ENCODE results near the gene ADSS1.
A peak's percentile ranks its signal among the peaks of the same experiment; 100 is the strongest.
"Not testable (repeated sequence)": the region's sequence is repeated elsewhere in the genome, so short reads cannot be mapped to it uniquely, and the experiment has no call there.

Gene ADSS1

DNA sequence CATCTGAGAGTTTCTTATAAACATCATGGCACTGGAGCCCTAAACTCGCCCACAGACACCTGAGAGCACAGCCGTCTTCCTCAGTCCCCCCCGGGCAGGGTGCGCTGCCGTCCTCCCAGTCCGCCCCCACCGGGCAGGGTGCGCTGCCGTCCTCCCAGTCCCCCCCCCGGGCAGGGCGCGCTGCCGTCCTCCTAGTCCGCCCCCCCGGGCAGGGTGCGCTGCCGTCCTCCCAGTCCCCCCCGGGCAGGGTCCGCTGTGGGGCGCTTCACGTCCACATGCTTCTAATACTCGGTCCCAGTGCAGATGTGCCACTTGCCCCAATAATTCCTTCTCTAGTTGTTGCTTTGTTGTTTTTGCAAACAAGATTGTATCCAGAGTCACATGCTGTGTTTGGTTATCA, 6.9 kb upstream of the ADSS1 start:
- H3K27ac Mint-ChIP-seq, result no peak overlapping the region
- H3K4me3 Mint-ChIP-seq, result no peak overlapping the region
- H3K27me3 Mint-ChIP-seq, result no peaks in the 10 kb centered on the region
- no peaks in the 10 kb centered on the region for H3K4me1 Mint-ChIP-seq
- no peaks in the 10 kb centered on the region for H3K9me3 Mint-ChIP-seq
- peaks cover 1% of the 10 kb centered on the region for H3K36me3 Mint-ChIP-seq

DNA sequence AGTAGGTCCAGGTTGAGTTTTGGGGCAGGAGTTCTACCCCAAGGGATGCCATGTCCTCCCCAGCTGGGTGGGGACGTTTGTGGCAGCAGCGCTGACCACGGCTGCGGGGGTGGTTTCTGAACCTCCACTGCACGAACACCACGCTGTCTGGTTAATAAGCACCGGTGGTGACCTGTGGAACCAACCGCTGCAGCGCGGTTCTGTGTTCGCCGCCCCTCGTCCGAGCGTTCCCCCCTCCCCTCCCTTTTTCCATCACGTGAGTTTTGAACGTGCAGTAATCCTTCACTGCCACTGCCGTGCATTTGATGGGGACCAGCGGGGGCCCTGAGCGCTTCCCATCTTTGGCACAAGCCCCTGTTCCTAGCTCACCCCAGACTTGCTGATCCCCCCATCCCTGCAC, 6.4 kb upstream of the ADSS1 start:
- peaks cover 1% of the 10 kb centered on the region for H3K36me3 Mint-ChIP-seq
- H3K27ac Mint-ChIP-seq, result no peak overlapping the region

DNA sequence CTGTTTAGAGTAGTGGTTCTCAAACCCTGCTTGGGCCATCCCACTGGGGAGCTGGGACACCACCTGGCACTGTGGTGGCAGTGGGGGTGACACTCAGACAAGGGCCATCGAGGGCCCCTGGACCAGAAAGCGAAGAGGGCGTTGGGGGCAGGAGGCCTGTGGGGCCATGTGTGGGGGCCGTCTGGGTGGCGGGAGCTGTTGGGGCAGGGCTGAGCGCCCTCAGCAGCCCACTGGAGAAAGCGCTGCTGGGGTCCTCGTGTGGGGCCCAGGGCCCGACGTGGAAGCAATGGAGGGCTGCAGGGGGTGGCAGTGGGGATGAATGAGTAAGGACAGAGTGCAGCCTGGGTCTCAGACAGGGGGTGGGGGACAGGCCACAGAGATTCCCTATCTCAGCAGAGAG, 5.9 kb upstream of the ADSS1 start:
- Mint-ChIP-seq H3K27ac (no peak overlapping the region), H3K9me3 (no peaks in the 10 kb centered on the region), H3K27me3 (no peaks in the 10 kb centered on the region), H3K36me3 (peaks cover 1% of the 10 kb centered on the region), H3K4me1 (no peaks in the 10 kb centered on the region), H3K4me3 (no peak overlapping the region)

More for the DNA sequence above, 6.4 kb upstream of the ADSS1 start:
- H3K27me3 Mint-ChIP-seq, result no peaks in the 10 kb centered on the region
- no peak overlapping the region for H3K4me3 Mint-ChIP-seq
- no peaks in the 10 kb centered on the region for H3K9me3 Mint-ChIP-seq
- no peaks in the 10 kb centered on the region for H3K4me1 Mint-ChIP-seq

DNA sequence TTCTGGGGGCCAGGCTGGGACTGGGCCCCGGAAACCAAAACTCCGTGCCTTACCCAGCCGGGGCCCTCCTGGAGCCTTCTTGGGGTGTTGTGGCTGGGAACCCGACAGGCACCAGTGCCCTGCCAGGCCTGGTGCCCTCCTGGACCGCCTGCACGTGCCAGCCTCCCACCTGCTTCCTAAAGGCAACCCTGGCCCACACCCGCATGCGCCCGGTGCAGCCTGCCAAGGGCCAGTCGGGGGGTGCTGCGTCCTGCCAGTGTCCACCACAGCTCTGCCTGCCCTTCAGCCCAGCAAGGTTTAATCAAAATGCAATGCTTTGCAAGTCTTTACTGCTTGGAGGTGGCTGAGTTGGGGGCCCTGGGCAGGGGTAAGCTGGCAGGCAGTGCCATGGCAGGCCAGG, 5.2 kb upstream of the ADSS1 start:
- Mint-ChIP-seq H3K4me1 (no peaks in the 10 kb centered on the region), H3K36me3 (peaks cover 1% of the 10 kb centered on the region), H3K4me3 (no peak overlapping the region), H3K27ac (no peak overlapping the region), H3K9me3 (no peaks in the 10 kb centered on the region), H3K27me3 (no peaks in the 10 kb centered on the region)

DNA sequence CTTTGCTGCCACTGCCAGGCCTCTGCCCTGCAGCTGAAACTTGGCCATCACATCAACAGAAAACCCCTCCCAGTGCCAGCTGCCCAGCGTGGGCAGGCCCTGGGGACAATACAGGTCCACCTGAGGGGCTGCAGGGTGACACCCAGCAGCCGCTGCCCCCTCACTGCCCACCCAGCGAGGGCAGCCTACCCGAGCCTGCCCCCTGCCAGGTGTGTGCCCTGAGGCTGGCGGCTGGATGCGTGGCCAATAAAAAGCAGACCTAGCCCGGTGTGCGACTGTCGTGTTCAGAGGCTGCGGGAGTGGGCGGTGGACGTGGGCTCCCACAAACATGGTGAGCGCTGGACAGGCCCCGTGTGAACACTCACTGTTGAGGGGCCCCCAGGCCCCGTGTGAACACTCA, 4.7 kb upstream of the ADSS1 start:
- Mint-ChIP-seq H3K36me3 (peaks cover 1% of the 10 kb centered on the region), H3K27me3 (no peaks in the 10 kb centered on the region), H3K27ac (no peak overlapping the region), H3K4me3 (no peak overlapping the region), H3K4me1 (no peaks in the 10 kb centered on the region), H3K9me3 (no peaks in the 10 kb centered on the region)

DNA sequence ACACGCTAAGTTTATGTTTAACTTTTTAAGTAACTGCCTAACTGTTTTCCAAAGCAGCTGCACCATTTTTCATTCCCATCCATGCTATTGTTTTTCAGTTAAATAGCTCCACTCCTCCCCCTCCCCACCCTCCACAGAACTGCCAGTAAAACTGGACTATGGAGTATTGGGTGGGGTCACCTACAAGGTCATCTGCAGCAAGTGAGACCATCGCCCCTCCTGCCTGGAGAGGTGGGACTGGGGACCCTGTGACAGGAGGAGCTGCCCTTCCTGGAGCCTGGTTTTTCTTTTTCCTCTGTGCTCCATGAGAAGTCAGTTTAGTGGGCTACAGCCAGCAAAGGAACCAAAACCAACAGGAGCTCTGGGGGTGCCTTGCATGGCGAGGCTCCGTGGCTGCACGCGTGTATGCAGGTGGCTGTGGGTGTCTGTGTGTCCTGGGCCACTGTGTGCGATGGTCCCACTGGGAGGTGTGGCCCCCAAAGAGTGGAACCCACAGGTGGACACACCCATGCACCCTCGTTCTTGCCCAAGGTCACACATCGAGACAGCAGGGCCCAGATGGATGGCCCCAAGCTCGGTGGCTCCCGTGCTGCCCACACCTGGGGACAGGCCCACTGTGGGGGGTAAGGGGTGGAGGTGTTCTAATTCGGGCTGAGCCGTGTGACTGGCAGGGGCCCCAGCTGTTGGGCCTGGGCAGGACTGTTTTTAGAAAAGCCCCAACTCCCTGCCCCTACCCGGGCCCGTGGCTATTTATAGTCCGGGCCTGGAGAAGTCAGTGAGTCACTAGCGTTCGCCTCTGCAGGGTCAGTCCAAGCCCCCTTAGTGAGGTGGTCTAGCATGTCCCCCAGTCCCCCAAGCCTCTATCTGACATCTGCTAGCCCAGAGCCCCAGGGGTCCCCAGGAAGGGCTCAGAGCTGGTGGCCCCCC, 2.3 kb upstream of the ADSS1 start:
- H3K4me1 Mint-ChIP-seq, result no peaks in the 10 kb centered on the region
- H3K4me3 Mint-ChIP-seq, result no peak overlapping the region
- H3K27ac Mint-ChIP-seq, result no peak overlapping the region
- peaks cover 1% of the 10 kb centered on the region for H3K36me3 Mint-ChIP-seq
- H3K9me3 Mint-ChIP-seq, result no peaks in the 10 kb centered on the region
- H3K27me3 Mint-ChIP-seq, result no peaks in the 10 kb centered on the region

DNA sequence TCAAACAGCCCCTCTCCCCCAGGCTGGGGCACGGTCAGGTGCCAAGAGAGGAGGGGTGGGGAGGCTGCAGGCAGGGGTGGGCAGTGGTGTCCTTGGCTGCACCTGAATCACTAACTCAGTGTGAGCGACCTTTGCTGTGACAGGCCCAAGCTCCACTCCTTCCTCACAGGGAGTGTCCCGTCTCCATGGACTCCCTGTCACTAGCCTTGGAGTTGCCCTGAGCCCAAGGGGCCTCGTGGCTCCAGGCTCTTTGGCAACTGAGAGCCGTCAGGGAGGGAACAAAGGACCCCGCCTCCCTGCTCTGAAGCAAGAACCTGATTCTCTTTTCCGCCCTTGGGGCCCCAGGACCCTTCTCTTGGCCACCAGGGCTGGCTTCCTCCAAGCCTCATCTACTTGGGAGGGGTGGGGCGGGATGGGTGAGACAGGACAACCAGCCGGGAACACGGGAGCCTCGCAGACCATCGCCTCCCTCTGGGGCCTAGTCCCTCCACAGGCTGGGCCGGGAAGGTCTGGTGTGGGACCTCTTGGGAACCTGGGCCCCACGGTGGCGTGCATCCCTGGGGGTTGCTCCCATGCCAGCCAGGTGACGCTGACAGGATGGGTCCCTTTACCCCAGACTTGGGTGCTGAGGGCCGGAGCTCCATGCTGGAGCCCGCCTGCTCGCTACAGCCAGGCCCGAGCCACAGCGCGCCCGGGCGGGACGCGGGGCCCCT, 935 bp upstream of the ADSS1 start:
- no peak overlapping the region for H3K27ac Mint-ChIP-seq
- H3K27me3 Mint-ChIP-seq, result no peaks in the 10 kb centered on the region
- no peaks in the 10 kb centered on the region for H3K4me1 Mint-ChIP-seq
- H3K9me3 Mint-ChIP-seq, result no peaks in the 10 kb centered on the region
- no peaks in the 10 kb centered on the region for H3K36me3 Mint-ChIP-seq
- H3K4me3 Mint-ChIP-seq, result no peak overlapping the region

DNA sequence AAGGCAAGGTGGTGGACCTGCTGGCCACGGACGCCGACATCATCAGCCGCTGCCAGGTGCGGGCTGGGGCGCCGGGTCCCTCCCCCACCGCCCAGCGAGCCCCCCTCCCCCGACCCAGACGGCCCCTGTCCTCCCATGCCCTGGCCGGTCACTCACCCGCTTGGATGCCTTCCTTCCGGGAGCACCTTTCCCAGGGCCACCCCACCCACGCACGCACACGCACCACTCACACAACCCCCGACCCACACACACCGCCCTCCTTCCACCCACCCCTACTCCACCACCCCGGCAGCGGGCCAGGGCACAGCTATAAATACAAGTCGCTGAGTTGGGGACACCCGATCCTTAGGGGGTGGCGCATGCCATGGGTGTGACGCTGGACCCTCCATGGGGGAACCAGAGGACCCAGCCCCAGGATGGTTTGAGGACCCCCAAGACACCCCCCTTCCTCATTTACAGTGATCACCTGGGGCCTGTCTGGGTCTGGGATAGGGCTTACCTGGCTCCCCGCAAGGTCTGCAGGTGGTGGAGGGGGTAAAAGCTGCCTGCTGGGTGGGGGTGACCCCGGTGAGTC, 465 bp downstream of the ADSS1 start:
- Mint-ChIP-seq H3K36me3 (no peaks in the 10 kb centered on the region), H3K4me3 (peak overlapping the region; percentile 26), H3K27ac (no peak overlapping the region), H3K9me3 (no peaks in the 10 kb centered on the region), H3K27me3 (no peaks in the 10 kb centered on the region), H3K4me1 (no peaks in the 10 kb centered on the region)

DNA sequence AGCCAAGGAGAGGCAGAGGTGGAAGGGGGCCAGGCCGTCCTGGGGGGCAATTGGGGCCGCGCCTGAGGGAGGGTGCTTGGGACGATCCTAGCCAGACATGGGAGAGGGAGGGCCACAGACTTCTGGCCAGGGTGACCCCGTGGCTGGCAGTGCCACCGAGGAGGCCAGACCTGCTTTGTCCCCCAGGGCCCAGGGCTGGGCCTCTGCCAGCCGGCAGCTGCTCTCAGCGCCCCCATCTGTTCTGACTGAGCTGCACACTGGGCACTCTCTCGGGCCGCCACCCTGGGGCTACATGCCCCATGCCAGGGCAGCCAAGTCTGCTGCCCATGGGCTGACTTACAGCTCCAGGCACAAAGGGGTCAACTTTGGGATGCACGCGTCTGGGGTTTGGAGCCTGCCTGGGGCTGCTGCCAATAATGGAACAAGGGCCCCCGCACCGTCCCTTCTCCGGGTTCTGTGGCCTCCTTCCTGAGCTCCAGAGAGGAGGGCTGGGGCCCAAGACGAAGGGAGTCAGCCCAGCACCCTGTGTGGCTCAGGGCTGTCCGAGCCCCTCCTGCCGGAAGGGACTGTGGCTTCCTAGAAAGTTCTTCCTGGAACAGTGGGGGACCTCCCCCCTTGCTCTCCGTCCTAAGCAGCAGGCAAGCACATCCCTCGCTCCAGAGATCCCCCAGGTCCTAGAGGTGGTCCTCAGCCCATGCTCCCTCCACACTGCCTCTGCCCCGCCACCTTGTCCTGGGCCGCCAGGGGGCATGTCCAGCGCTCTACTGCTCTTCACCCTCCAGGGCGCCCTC, 1.1 kb downstream of the ADSS1 start:
- H3K36me3 Mint-ChIP-seq, result no peaks in the 10 kb centered on the region
- no peaks in the 10 kb centered on the region for H3K4me1 Mint-ChIP-seq
- H3K27me3 Mint-ChIP-seq, result no peaks in the 10 kb centered on the region
- no peak overlapping the region for H3K27ac Mint-ChIP-seq
- peak overlapping the region; percentile 30 for H3K4me3 Mint-ChIP-seq
- no peaks in the 10 kb centered on the region for H3K9me3 Mint-ChIP-seq

DNA sequence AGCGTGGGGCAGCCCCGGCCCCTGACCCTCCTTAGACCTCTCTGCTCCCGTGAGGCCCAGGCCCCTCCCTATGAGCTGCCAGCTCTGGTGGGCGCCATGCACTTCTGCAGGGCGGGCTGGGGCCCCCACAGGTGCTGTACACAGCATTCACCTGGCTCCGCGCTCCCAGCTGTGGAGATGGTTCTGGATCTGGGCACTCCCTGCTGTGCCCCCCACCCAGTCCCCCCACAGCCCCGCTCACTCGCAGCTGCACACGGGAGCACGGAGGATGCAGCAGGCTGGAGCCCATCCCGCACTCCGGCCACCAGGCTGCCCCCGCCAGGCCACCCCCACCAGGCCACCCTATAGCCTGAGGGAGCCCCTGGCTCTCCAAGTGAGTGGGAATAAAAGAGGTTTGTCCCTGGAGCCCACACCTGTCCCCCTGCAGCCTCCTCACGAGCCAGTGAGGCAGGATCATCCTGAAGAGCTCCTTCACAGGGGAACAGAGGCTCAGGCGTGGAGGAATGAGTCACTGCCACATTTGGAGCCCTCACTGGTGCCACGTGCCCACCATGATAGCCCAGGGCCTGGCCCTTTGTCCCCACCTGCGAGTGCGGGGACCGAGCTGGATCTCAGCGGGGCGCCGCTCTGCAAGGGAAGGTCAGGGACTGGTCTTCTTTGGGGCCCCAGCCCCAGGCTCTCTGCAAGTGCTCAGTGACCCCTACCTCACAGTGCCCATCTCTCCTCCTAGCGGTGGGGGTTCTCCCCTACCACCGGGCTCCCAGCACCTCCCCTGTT, 1.9 kb downstream of the ADSS1 start:
- Mint-ChIP-seq H3K36me3 (no peaks in the 10 kb centered on the region), H3K4me1 (no peaks in the 10 kb centered on the region), H3K27me3 (no peaks in the 10 kb centered on the region), H3K27ac (no peak overlapping the region), H3K9me3 (no peaks in the 10 kb centered on the region), H3K4me3 (peak overlapping the region; percentile 26)

DNA sequence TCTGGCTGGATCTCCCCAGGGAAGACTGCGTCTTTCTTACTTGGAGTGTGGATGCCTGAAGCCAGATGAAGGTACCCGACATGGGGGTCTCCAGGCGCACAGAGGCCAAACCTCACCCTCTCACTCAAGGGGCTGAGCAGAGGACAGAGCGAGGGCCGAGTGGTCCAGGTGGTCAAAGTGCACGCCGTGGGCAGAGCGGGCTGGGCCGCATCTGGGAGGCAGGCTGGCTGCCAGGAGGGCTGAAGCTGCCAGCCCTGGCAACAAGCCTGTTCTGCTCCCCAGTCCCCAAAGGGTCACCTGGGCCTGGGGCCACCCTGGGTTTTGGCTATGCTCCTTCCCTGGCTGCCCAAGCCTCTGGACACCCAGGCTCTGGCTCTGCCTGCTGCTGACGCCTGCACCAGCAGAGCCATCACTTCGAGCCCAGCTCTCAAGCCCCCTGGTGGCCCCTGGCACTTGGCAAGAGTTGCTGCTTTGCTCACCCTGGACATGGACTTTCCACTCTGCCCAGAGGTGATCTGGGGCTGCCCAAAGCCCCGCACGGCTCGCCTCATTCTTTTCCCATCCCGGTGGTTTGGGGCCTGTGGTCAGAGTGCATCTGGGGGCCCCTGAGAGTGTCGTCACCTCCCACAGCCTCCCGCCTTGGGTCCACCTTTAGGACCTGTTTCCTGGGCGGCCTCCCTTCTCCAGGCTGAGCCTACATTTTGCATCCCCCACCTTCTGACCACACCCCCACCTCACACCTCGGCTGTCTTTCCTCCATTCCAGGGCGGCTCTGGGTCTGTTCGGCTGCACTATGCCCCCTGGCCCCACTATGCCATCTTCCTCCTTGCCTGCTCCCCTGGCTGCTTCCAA, 2.8 kb downstream of the ADSS1 start:
- no peaks in the 10 kb centered on the region for H3K9me3 Mint-ChIP-seq
- H3K4me1 Mint-ChIP-seq, result no peaks in the 10 kb centered on the region
- no peaks in the 10 kb centered on the region for H3K27me3 Mint-ChIP-seq
- H3K27ac Mint-ChIP-seq, result no peak overlapping the region
- H3K4me3 Mint-ChIP-seq, result no peak overlapping the region
- H3K36me3 Mint-ChIP-seq, result no peaks in the 10 kb centered on the region

DNA sequence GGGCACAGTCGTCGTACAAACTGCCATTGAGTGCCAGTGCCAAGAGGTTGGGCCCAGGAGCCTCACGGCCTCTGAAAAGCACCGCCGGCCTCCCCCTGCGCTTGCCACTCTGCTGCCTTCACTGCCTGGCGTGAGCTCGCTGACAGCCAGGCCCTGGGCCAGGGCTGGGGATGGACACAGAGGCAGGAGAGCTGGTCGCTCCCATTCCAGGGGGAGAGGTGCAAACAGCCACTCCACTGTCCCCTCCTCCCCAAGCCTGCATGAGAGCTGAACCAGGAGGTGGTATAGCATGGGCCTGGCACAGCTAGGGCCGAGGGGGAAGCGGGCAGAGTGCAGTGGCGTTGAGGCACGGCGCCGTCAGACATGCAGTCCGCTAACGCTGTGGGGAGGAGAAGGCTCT, 4.6 kb downstream of the ADSS1 start:
- no peak overlapping the region for H3K4me3 Mint-ChIP-seq
- H3K9me3 Mint-ChIP-seq, result no peaks in the 10 kb centered on the region
- no peaks in the 10 kb centered on the region for H3K27me3 Mint-ChIP-seq
- H3K27ac Mint-ChIP-seq, result no peak overlapping the region
- H3K4me1 Mint-ChIP-seq, result no peaks in the 10 kb centered on the region
- no peaks in the 10 kb centered on the region for H3K36me3 Mint-ChIP-seq

DNA sequence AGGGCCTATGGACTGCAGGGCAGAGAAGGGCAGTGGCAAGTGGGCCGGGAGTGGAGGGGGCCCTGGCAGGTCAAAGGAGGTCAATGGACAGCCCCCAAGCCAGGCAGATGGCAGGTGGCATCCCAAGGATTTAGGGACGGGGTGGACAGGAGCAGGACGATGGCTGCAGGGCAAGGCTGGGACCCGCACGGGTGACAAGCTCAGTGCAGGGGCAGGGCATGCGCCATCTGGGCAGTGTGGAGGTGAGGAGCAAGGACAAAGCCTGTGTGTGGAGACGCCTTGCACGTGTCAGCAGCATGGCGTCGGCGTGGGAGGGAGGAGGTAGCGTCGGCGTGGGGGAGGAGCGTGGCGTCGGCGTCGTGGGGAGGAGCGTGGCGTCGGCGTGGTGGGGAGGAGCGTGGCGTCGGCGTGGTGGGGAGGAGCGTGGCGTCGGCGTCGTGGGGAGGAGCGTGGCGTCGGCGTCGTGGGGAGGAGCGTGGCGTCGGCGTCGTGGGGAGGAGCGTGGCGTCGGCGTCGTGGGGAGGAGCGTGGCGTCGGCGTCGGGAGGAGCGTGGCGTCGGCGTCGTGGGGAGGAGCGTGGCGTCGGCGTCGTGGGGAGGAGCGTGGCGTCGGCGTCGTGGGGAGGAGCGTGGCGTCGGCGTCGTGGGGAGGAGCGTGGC, 5.3 kb downstream of the ADSS1 start:
- H3K27me3 Mint-ChIP-seq, H3K9me3 Mint-ChIP-seq, H3K4me1 Mint-ChIP-seq, H3K27ac Mint-ChIP-seq, H3K36me3 Mint-ChIP-seq, H3K4me3 Mint-ChIP-seq: not testable (repeated sequence)

DNA sequence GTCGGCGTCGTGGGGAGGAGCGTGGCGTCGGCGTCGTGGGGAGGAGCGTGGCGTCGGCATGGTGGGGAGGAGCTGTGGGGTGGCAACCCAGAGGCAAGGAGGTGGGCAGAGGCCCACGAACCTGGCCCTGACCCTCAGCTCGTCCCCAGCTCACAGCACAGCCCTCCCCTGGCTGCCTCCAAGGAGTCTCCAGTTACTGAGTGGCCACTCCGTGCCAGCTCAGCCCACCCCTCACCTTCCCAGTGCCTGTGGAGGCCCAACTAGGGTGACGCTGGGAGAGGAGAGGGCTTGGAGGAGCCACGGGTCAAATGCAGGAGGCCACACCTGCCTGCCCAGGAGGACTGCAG, 5.8 kb downstream of the ADSS1 start:
- Mint-ChIP-seq H3K4me1 (no peaks in the 10 kb centered on the region), H3K9me3 (no peaks in the 10 kb centered on the region), H3K27ac (no peak overlapping the region), H3K27me3 (no peaks in the 10 kb centered on the region), H3K36me3 (no peaks in the 10 kb centered on the region), H3K4me3 (no peak overlapping the region)

All from activated naive CD4-positive, alpha-beta T cell treated with anti-CD3 and anti-CD28 coated beads, Interleukin-2, amount 50 U/mL, for 24 hours (primary cell).